OCI-LY1 (cell line): ENCODE measurements around the gene BAG3.

ENCODE experiments used
- EZH2 ChIP-seq: fragments of 200-600 bp; sonication (generic), shearing (Covaris generic); IDR thresholded peaks from 2 replicates; pipeline ENCODE4 v1.8.0; 2017; ENCODE audit warnings: borderline replicate concordance, mixed run types, mild to moderate bottlenecking, antibody characterized with exemption, low read length, moderate library complexity, mixed read lengths
- TF ChIP-seq, protein P1 (sequence below): fragments of 200-600 bp; sonication (generic), shearing (Covaris generic); IDR thresholded peaks from 2 replicates; pipeline ENCODE4 v1.5.1; 2017; ENCODE audit warnings: mild to moderate bottlenecking, antibody characterized with exemption, low read length, moderate library complexity, mixed read lengths

DNA sequence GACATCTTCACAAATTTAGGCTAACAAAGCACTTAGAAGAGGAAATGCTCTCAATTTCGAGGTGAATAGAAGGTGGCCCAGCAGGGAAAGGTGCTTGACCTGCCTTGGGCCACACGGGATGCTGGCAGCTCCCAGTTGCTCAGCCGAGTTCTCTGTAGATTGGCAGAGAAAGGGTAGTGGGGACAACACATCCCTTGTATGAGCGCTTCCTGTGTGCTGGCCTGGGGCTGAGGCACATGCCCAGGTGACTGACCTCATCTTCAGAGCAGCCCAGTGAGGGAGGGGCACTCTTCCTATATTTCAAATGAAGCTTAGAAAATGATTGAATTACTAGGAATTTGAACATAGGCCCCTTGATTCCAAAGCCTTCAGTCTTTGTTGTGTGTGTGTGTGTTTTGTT, 20.2 kb downstream of the BAG3 start:
- TF ChIP-seq, protein P1, sequence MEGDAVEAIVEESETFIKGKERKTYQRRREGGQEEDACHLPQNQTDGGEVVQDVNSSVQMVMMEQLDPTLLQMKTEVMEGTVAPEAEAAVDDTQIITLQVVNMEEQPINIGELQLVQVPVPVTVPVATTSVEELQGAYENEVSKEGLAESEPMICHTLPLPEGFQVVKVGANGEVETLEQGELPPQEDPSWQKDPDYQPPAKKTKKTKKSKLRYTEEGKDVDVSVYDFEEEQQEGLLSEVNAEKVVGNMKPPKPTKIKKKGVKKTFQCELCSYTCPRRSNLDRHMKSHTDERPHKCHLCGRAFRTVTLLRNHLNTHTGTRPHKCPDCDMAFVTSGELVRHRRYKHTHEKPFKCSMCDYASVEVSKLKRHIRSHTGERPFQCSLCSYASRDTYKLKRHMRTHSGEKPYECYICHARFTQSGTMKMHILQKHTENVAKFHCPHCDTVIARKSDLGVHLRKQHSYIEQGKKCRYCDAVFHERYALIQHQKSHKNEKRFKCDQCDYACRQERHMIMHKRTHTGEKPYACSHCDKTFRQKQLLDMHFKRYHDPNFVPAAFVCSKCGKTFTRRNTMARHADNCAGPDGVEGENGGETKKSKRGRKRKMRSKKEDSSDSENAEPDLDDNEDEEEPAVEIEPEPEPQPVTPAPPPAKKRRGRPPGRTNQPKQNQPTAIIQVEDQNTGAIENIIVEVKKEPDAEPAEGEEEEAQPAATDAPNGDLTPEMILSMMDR = no peak
- TF ChIP-seq EZH2 = no peak
